Activated B cell treated with CpG ODN at 0.5 μM for 24 hours (primary cell): ENCODE data around the gene TIMP2. TPM values are rescaled to one million over a fixed set of nuclear protein-coding genes. Genes with fewer than 3 reads are reported as not detected.
"Not testable (repeated sequence)": the region's sequence is repeated elsewhere in the genome, so short reads cannot be mapped to it uniquely, and the experiment has no call there.

ENCODE experiments used
- ATAC-seq: fragments of 200-7000 bp; cut with Tn5 transposase; one replicate; pipeline ENCODE4 v1.10.0; 2021; ENCODE audit warnings: low read depth, mild to moderate bottlenecking, moderate library complexity
- CTCF ChIA-PET: fragments of 350-600 bp; sonication (Branson Sonifier 250); formaldehyde crosslinking; loops from one replicate; lab custom pipeline; 2021; ENCODE audit warnings: antibody characterized with exemption; lab: Charles Lee
- POLR2A ChIA-PET: fragments of 350-600 bp; sonication (Branson Sonifier 250); formaldehyde crosslinking; loops from one replicate; lab custom pipeline; 2021; ENCODE audit warnings: antibody characterized with exemption; lab: Charles Lee
- DNase-seq: peaks from one replicate; pipeline ENCODE4 v3.0.0; 2022
- H3K27ac Mint-ChIP-seq: one replicate; pipeline ENCODE4 v1.8.0; 2020; ENCODE audit warnings: mixed read lengths
- H3K27me3 Mint-ChIP-seq: one replicate; pipeline ENCODE4 v1.8.0; 2021; ENCODE audit warnings: mixed read lengths
- H3K36me3 Mint-ChIP-seq: one replicate; pipeline ENCODE4 v1.8.0; 2021; ENCODE audit warnings: low read depth, mixed read lengths
- H3K4me1 Mint-ChIP-seq: one replicate; pipeline ENCODE4 v1.8.0; 2021; ENCODE audit warnings: mixed read lengths
- H3K4me3 Mint-ChIP-seq: one replicate; pipeline ENCODE4 v1.8.0; 2020; ENCODE audit warnings: mild to moderate bottlenecking, mixed read lengths
- H3K9me3 Mint-ChIP-seq: one replicate; pipeline ENCODE4 v1.8.0; 2020; ENCODE audit warnings: mixed read lengths
- intact Hi-C: fragments of 100-400 bp; cut with micrococcal nuclease; formaldehyde crosslinking; loops from one replicate; pipeline ENCODE4 v1.15.1; 2024
- total RNA-seq: library from RNA; stranded (reverse); gene quantifications from 2 replicates; pipeline ENCODE4 v1.2.3, GENCODE V29; 2022
- TF ChIP-seq, protein P1 (sequence below): fragments of 200-600 bp; IDR thresholded peaks from one replicate; pipeline ENCODE4 v1.8.0; 2022; ENCODE audit warnings: antibody characterized with exemption, mild to moderate bottlenecking

Gene TIMP2
- total RNA-seq, 1 donor from 2014 or later, result 4.2 TPM

DNA sequence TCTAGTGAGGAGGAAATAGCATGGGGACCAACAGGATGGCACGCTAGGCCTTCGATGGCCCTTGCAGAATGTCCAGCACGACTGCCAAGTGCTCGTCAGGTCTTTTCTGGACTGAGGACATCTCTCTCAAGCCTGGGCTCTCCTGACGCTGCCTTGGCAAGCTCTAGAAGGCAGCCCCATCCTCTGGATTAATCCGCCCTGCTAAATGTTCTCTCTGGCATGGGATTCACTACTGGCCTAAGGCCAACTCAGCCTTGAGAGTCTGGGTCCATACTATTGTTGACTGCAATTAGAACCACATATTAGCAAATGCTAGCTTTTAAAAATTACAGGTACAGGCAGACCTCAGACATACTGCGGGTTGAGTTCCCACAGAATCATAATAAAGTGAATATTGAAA lies 19.6 kb downstream of the TIMP2 start:
- ChIA-PET CTCF (no interaction called here), POLR2A (no interaction called here)
- DNase-seq (no peak), ATAC-seq (no peak)
- H3K4me3 Mint-ChIP-seq, result no peak overlapping the region
- H3K4me1 Mint-ChIP-seq, result no peaks in the 10 kb centered on the region
- peaks cover 2% of the 10 kb centered on the region for H3K27me3 Mint-ChIP-seq
- TF ChIP-seq, protein P1, sequence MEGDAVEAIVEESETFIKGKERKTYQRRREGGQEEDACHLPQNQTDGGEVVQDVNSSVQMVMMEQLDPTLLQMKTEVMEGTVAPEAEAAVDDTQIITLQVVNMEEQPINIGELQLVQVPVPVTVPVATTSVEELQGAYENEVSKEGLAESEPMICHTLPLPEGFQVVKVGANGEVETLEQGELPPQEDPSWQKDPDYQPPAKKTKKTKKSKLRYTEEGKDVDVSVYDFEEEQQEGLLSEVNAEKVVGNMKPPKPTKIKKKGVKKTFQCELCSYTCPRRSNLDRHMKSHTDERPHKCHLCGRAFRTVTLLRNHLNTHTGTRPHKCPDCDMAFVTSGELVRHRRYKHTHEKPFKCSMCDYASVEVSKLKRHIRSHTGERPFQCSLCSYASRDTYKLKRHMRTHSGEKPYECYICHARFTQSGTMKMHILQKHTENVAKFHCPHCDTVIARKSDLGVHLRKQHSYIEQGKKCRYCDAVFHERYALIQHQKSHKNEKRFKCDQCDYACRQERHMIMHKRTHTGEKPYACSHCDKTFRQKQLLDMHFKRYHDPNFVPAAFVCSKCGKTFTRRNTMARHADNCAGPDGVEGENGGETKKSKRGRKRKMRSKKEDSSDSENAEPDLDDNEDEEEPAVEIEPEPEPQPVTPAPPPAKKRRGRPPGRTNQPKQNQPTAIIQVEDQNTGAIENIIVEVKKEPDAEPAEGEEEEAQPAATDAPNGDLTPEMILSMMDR, result no peak
- intact Hi-C loops, result no loop called here
- H3K36me3 Mint-ChIP-seq, result peaks cover 1% of the 10 kb centered on the region
- no peak overlapping the region for H3K27ac Mint-ChIP-seq
- H3K9me3 Mint-ChIP-seq, result no peaks in the 10 kb centered on the region

DNA sequence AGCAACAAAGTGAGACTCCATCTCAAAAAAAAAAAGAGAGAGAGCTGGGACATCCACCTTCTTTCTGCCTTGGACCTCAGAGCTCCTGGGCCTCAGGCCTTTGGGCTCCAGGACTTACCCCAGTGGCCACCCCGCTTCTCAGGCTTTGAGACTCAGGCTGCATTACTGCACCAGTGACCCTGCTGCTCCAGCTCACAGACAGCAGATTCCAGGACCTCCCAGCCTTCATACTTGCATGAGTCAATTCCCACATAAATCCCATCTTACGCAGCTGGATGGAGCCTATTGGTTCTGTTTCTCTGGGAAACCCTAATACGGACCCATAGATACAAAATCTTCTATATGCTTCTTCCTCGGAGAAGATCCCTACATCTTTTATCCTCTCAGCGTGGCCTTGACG lies 20.1 kb downstream of the TIMP2 start:
- Mint-ChIP-seq H3K27me3 (peaks cover 2% of the 10 kb centered on the region), H3K36me3 (peaks cover 1% of the 10 kb centered on the region), H3K4me1 (no peaks in the 10 kb centered on the region), H3K4me3 (no peak overlapping the region), H3K27ac (no peak overlapping the region), H3K9me3 (no peaks in the 10 kb centered on the region)
- POLR2A ChIA-PET, result no interaction called here
- no peak for ATAC-seq
- CTCF ChIA-PET, result no interaction called here
- intact Hi-C loops, result no loop called here
- TF ChIP-seq, protein P1, result no peak
- no peak for DNase-seq

DNA sequence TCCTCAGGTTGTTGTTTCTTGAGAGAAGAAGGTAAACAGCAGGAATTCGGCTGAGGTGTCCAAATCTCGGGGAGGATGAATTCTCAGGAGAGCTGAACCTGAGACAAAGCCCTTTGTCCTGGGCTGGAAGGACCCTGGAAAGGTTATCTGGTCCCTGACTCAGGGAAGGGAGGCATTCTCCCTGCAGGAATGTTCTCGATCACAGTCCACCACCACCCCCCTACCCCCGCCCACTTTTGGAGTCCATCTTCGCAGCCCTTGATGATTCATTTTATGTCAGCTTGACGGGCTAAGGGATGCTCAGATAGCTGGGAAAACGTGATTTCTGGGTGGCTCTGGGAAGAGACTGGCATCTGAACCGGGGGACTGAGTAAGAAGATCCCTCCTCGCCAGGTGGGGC lies 20.8 kb downstream of the TIMP2 start:
- DNase-seq (no peak), ATAC-seq (no peak)
- ChIA-PET CTCF (no interaction called here), POLR2A (no interaction called here)
- H3K27ac Mint-ChIP-seq, result no peak overlapping the region
- H3K4me1 Mint-ChIP-seq, result no peaks in the 10 kb centered on the region
- TF ChIP-seq, protein P1, result no peak
- no peaks in the 10 kb centered on the region for H3K9me3 Mint-ChIP-seq
- H3K36me3 Mint-ChIP-seq, result peaks cover under 1% of the 10 kb centered on the region
- intact Hi-C loops, result no loop called here
- H3K27me3 Mint-ChIP-seq, result peaks cover 2% of the 10 kb centered on the region
- H3K4me3 Mint-ChIP-seq, result no peak overlapping the region

DNA sequence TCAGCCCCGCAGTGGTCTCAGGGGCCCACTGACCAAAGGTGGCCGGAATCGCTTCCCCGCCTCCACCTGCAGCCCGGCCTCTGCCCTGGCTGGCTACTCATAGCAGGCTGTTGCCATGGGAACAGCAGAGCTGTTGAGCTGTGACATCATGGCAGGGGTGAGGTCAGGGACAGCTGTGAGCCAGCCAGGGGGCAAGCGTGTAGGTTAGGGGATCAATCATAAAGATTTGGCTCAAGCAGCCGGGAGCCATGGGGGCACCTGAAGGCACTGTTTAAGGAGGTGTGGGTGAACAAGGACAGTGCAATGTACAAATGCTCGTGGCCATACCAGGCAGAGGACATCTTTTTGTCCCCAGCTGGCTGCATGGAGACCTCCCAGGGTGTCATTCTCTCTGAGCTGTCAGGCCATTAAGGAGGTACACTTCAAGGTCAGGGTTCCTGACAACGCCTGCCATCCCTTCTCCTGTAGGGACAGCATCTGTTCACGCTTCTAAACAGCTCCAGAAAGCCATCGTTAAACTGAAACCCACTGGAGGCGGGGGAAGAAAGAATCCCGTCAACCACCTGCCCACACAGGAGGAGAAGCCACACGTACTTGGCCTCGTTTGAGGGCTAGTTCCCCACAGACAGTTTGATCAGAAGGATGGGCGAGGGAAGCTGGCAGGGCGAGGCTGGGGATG lies 21.9 kb downstream of the TIMP2 start, which contains the start of gene CEP295NL:
Gene CEP295NL (minus strand): TSS at position 101 of the 679 bp plus-strand sequence. CDS start 1,373 bp downstream, outside the sequence.
- no peak for ATAC-seq

DNA sequence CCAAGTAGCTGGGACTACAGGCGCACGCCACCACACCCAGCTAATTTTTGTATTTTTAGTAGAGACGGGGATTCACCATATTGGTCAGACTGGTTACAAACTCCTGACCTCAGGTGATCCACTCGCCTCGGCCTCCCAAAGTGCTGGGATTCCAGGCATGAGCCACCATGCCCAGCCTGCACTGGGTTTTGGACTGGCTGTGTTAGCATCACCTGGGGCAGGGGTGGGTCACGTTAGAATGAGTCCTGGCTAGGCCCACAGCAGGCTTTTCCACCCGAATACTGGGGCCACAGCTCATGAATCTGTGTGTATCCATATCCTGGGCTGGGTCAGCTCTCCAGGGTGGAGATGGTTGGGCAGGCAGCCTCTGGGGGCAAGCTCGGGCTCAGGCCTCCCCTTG lies 23.0 kb downstream of the TIMP2 start:
- intact Hi-C loops, H3K36me3 Mint-ChIP-seq, DNase-seq, H3K27ac Mint-ChIP-seq, H3K9me3 Mint-ChIP-seq, ATAC-seq, H3K27me3 Mint-ChIP-seq, CTCF ChIA-PET, H3K4me3 Mint-ChIP-seq, H3K4me1 Mint-ChIP-seq: not testable (repeated sequence)
- POLR2A ChIA-PET, result interaction anchor here (0.6 kb wide), 1 partner anchor 271 kb away, joined by 4 read pairs; no protein-coding TSS in a partner anchor

More for the DNA sequence above, 21.9 kb downstream of the TIMP2 start, which contains the start of gene CEP295NL:
- Mint-ChIP-seq H3K9me3 (no peaks in the 10 kb centered on the region), H3K4me3 (no peak within 1 kb of the TSS), H3K27me3 (no peaks in the 10 kb centered on the region), H3K36me3 (no peaks in the 10 kb centered on the region), H3K4me1 (no peaks in the 10 kb centered on the region), H3K27ac (no peak within 1 kb of the TSS)
- ChIA-PET CTCF (no interaction called here), POLR2A (no interaction called here)
- intact Hi-C loops, result no loop called here
- TF ChIP-seq, protein P1, result no peak
- no peak for DNase-seq
